ENCODE data around the gene MCF2L2.
A peak's percentile ranks its signal among the peaks of the same experiment; 100 is the strongest.

Gene MCF2L2

GRCh38 chr3:183287301-183287971 is 141.0 kb downstream of the MCF2L2 start:
- DNase-seq = peak; percentile 78

GRCh38 chr3:183285828-183286457 is 142.5 kb downstream of the MCF2L2 start:
- DNase-seq = peak; percentile 92

- no peak for DNase-seq
Measured at GRCh38 chr3:183285318-183285717, 143.1 kb downstream of the MCF2L2 start.

- DNase-seq = no peak
Measured at GRCh38 chr3:183284570-183284969, 143.8 kb downstream of the MCF2L2 start.

GRCh38 chr3:183283886-183284285 is 144.5 kb downstream of the MCF2L2 start:
- DNase-seq = no peak

- peak; percentile 24 for DNase-seq
Measured at GRCh38 chr3:183281126-183281797, 147.2 kb downstream of the MCF2L2 start.

- no peak for DNase-seq
Measured at GRCh38 chr3:183279371-183279770, 149.0 kb downstream of the MCF2L2 start.

GRCh38 chr3:183278479-183279088 is 149.8 kb downstream of the MCF2L2 start:
- DNase-seq = peak; percentile 50

GRCh38 chr3:183277260-183277659 is 151.2 kb downstream of the MCF2L2 start:
- DNase-seq = no peak

GRCh38 chr3:183275937-183276336 is 152.5 kb downstream of the MCF2L2 start:
- DNase-seq = no peak

GRCh38 chr3:183275418-183275817 is 153.0 kb downstream of the MCF2L2 start:
- DNase-seq = peak; percentile 54

GRCh38 chr3:183274609-183275008 is 153.8 kb downstream of the MCF2L2 start:
- no peak for DNase-seq

GRCh38 chr3:183272791-183273190 is 155.6 kb downstream of the MCF2L2 start:
- no peak for DNase-seq

GRCh38 chr3:183272142-183272541 is 156.3 kb downstream of the MCF2L2 start:
- DNase-seq = no peak

- DNase-seq = no peak
Measured at GRCh38 chr3:183270344-183270743, 158.1 kb downstream of the MCF2L2 start.

- no peak for DNase-seq
Measured at GRCh38 chr3:183269345-183269744, 159.1 kb downstream of the MCF2L2 start.

GRCh38 chr3:183268366-183268765 is 160.1 kb downstream of the MCF2L2 start:
- no peak for DNase-seq

- no peak for DNase-seq
Measured at GRCh38 chr3:183267140-183267539, 161.3 kb downstream of the MCF2L2 start.

GRCh38 chr3:183266454-183266853 is 162.0 kb downstream of the MCF2L2 start:
- no peak for DNase-seq

- DNase-seq = peak; percentile 78
Measured at GRCh38 chr3:183265834-183266417, 162.5 kb downstream of the MCF2L2 start.

- peak; percentile 39 for DNase-seq
Measured at GRCh38 chr3:183265157-183265642, 163.2 kb downstream of the MCF2L2 start.

GRCh38 chr3:183264268-183264667 is 164.2 kb downstream of the MCF2L2 start:
- DNase-seq = no peak

GRCh38 chr3:183262875-183263378 is 165.5 kb downstream of the MCF2L2 start:
- DNase-seq = no peak
